Hindlimb muscle (tissue), 1 donor: ENCODE measurements around the gene MATR3. TPM values are rescaled to one million over a fixed set of nuclear protein-coding genes. Genes with fewer than 3 reads are reported as not detected.
A peak's percentile ranks its signal among the peaks of the same experiment; 100 is the strongest.
"Not testable (repeated sequence)": the region's sequence is repeated elsewhere in the genome, so short reads cannot be mapped to it uniquely, and the experiment has no call there.

Experiments used
- DNase-seq: peaks from one replicate; pipeline ENCODE4 v3.0.0-alpha.2; 2013
- polyA plus RNA-seq: library from polyadenylated mRNA; unstranded; fragments of 120-200 nt; gene quantifications from one replicate; pipeline ENCODE4 v1.2.1, GENCODE V29; 2013; ENCODE audit not compliant: insufficient read length

MATR3 gene, protein sequence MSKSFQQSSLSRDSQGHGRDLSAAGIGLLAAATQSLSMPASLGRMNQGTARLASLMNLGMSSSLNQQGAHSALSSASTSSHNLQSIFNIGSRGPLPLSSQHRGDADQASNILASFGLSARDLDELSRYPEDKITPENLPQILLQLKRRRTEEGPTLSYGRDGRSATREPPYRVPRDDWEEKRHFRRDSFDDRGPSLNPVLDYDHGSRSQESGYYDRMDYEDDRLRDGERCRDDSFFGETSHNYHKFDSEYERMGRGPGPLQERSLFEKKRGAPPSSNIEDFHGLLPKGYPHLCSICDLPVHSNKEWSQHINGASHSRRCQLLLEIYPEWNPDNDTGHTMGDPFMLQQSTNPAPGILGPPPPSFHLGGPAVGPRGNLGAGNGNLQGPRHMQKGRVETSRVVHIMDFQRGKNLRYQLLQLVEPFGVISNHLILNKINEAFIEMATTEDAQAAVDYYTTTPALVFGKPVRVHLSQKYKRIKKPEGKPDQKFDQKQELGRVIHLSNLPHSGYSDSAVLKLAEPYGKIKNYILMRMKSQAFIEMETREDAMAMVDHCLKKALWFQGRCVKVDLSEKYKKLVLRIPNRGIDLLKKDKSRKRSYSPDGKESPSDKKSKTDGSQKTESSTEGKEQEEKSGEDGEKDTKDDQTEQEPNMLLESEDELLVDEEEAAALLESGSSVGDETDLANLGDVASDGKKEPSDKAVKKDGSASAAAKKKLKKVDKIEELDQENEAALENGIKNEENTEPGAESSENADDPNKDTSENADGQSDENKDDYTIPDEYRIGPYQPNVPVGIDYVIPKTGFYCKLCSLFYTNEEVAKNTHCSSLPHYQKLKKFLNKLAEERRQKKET
- 262 TPM for polyA plus RNA-seq

GRCh38 chr5:139293507-139294373 is at the start of gene MATR3:
TSS of gene MATR3 (plus strand) at chr5:139293740. CDS start at chr5:139307416, 13,676 bp downstream.
- peak; percentile 97 for DNase-seq

DNA sequence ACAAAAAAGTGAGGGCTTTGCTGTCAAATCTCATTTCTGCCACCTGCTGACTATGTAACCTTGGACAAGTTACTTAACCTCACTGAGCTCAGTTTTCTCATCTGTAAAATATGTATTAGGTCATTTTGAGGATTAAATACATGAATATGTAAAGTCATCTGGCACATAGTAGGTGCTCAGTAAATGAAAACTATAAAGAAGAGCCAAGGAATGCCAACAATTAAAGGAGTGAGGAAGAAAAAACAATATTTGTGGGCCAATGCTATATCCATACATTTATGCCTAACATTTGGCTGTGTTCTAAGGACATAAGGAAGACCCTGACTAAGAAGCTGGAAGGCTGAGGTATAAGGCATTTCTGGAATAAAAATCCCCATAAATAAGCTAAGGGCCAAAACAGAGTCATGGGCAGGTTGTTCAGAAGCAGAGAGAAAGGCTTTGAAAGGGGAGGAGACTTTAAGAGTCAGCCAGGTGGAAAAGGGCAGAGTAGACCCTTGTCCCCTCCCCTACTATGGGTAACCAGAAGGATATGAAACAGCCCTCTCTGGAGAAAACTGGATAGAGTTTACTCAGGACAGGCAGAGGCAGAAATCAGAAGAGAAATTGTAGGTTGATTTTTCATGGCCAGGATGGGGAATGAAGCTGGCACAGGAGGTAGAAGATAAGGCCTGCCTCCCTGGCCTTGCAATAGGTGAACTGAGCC is 47.8 kb upstream of the MATR3 start:
- no peak for DNase-seq

DNA sequence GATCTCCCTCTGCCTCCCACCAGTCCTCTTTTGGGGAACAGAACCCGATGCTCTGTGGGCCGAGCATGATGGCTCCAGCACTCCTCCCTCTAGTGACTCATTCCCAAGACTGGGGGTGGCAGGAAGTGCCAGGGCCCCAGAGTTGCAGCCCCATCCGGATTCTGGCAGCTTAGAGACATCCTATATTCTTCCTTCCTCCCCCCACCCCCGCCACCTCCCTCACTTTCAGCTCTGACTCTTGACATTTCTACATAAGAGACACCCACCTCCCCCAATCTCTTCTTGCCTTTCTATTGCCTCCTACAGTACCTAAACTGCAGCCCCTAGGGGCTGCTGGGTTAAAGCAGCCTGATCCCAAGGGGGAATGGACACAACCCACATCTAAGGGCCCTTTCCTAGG is 47.1 kb upstream of the MATR3 start:
- no peak for DNase-seq

DNA sequence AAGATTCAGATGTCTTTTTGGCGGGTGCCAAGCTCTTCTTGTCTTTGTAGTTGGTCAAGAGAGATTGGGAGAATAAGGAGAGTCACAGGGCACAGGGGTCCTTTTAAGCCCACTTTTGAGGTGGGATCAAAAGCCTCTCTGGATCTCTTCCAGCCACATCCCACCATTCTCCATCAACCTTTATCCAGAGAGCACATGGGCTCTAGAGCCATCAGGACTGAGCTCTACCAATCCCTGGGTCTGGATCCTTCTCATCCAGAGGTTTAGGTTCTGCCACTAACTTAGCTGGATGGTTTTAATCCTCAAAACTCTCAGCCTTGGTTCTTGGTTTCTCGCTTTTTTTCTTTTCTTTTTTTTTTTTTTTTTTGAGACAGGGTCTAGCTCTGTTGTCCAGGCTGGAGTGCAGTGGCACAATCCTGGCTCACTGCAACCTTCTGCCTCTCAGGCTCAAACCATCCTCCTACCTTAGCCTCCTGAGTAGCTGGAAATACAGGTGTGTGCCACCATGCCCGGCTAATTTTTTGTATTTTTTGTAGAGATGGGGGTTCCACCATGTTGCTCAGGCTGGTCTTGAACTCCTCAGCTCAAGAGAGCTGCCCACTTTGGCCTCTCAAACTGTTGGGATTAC is 44.6 kb upstream of the MATR3 start:
- DNase-seq, result no peak

DNA sequence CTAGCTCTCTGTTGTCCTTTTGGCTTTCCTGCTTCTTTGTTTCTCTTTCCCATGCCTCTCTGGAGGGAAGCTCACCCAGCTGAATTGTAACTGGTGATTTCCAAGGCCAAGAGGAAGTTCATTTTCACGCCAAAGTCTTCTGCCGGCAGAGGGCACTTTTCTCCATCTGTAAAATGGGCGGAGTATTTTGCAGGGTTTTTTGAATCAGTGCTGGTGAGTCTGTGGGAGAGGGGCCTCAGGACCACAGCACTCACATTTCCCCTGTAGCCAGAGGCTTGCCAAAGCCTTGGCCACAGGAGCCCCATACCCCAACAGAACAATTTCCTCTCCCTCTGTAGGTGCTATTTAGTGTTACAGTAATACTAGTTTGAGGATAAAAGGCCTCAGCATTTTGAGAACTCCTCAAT is 42.3 kb upstream of the MATR3 start:
- DNase-seq, result no peak

DNA sequence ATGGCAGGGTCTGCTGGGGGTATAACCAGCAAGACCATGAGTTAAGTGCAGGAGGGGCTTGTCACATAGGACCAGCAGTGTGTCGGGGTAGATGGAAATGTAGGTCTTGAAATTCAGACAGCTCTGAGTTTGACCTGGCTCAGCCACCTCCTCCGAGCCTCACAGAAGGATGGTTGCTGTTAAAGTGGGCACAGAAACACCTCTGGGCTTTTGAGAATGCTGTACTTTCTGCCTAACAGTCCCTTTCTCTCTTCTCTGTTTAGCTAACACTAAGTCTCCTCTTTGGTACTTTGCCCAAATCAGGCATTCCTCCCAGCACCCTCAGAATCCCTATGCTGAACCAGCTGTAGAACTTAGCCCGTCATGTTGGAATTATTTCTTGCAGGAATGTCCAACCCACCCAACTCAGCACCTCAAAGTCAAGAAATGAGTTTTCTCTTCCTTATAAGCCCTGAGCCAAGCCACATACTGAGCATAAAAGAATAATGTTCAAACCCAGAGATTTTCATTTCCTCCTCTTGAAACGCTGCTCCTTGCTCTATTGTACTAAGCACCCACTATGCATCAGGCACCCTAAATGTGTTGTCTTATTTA is 41.7 kb upstream of the MATR3 start:
- DNase-seq, result no peak

- DNase-seq, result no peak
These were observed 40.4 kb upstream of the MATR3 start for GRCh38 chr5:139253115-139253514.

GRCh38 chr5:139256820-139257219 is 36.7 kb upstream of the MATR3 start:
- DNase-seq, result no peak

DNA sequence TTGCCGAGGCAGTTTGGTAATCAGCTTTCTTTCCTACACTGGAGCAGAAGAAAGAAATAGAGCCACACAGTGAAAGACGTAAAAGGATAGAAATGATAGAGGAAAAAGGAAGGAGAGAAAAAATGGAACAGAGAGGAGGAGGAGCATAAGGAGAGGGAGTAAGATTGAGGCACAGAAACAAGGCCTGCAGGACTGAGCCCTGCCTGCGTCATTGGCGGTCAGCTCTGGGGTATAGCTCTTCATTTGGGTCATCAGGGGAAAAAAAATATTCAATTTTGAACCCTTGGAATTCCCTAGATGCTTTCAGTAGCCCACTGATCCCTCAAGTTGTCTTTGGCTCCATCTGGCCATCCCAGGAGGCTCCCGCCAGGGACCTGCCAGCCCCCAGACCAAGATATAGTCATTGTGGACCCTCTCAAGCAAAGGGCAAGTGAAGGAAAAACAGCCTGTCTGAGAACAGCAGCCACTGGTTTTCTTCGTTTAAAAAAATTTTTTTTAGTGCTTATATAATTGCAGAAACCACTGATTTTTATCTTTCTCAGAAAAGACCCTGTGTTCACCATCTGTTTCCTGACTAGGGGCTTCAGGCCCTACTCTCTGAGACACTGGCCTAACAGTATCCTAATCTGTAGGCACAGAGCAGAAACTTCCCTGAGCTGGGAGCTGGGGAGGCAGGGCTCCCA is 31.3 kb upstream of the MATR3 start:
- DNase-seq, result no peak

DNA sequence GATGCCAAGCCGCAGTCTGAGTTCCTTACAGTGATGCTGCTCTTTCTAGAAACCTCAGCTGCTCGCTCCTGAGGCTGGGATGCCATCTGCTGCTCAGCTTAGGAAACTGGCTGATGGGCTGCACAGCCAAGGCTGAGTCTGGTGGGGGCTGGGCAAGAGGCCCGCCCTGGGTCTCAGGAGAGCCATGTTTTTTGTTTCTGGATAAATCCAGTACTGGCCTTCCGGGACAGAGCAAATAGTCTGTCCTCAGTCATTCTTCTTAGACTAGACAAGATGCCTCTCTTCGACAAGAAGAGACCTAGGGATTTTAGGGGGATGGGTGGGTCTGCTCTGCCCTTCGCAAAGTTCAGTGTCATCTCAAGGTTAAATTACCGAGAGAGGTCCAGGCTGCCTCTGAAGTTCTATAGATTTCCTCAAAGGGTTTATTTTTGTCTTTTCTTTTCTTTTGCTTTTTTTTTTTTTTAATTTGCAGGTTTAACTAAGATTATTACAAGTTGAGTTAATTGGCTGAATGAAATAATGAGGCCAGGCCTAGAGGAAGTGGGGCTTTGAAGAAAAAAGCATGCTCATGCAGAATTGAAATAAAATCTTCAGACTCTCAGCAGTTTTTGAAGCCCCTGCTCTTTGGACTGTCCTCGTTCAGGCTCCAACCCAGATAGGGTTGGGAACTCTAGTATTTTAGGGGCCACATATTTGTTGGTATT is 30.6 kb upstream of the MATR3 start:
- peak; percentile 86 for DNase-seq

GRCh38 chr5:139263536-139263935 is 30.0 kb upstream of the MATR3 start:
- no peak for DNase-seq

- DNase-seq, result no peak
These were observed 29.6 kb upstream of the MATR3 start for GRCh38 chr5:139263946-139264345.

GRCh38 chr5:139265001-139265400 is 28.5 kb upstream of the MATR3 start:
- DNase-seq, result no peak

GRCh38 chr5:139266236-139266635 is 27.3 kb upstream of the MATR3 start:
- no peak for DNase-seq

- no peak for DNase-seq
These were observed 26.1 kb upstream of the MATR3 start for GRCh38 chr5:139267481-139267880.

DNA sequence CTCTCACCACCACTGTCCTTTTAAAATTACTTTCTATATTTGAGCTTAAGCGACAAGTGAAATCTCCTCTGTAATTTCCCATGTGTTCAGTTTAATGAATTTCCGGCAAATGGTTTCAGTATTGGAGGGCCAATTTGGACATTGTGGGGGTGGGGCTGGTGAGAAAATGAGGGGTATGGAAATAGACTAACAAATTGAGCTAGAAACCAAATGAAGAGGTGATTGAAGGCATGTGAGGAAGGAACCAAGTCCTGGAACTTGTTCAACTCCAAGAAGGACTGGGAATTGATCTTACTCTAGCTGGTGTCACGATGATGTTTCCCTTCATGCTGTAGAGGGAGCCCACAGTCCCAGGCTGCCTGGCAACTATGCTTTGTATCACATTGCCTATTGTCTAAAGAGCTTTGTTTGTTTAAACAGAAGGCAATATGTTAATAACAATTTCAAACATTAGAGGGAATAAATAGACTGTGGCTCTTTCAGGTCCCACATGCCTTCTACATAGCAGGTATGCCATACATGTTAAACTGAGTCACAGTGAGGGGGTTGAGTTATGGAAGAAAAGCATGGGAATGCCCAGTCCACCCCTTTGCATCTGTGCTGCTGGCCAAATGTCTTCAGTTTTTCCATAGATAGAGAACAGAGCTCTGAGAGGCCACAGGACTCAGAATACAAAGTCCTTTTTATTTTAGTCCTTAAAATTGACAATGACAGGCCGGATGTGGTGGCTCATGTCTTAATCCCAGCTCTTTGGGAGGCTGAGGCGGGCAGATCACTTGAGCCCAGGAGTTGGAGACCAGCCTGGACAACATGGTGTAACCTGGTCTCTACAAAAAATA is 25.0 kb upstream of the MATR3 start:
- DNase-seq, result no peak

GRCh38 chr5:139270718-139271117 is 22.8 kb upstream of the MATR3 start:
- DNase-seq, result not testable (repeated sequence)

- no peak for DNase-seq
These were observed 22.1 kb upstream of the MATR3 start for GRCh38 chr5:139271201-139272027.
